CD4-positive, alpha-beta T cell treated with Interleukin-2 at 100 ng/mL for 4 hours (primary cell): ENCODE measurements around the gene B4GALT7.

Experiments used
- DNase-seq: peaks from one replicate; pipeline ENCODE4 v3.0.0-alpha.2; 2020; ENCODE audit warnings: low spot score

B4GALT7 gene

DNA sequence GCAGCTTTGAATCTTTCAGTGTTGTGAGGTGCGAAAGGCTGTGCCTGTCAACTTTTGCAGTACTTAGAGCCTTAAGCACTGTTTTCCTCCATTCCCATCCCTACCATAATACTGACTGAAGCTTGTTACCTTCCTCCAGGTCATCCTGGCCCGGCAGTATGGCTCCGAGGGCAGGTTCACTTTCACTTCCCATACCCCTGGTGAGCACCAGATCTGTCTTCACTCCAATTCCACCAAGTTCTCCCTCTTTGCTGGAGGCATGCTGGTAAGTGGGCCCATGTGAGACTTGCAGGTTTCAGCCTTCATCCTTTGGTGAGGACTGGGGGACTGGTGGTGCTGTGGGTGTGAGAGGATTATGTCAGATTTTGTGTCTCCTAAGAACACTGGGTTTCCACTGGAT, 6.4 kb upstream of the B4GALT7 start:
- no peak for DNase-seq

DNA sequence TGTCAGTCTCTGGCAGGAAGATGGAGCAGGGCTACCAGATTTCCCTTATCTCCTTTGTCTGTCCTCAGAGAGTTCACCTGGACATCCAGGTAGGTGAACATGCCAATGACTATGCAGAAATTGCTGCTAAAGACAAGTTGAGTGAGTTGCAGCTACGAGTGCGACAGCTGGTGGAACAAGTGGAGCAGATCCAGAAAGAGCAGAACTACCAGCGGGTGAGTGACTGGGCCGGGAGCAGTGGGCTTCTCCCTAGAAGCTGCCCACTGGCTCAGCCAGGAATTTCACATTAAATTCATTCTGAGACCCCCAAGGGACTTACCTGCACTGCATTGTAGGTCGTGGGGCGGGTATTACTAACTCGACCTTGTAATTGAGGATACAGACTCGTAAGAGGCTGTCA, 5.9 kb upstream of the B4GALT7 start:
- DNase-seq, result no peak

- no peak for DNase-seq
Observed at GRCh38 chr5:177595026-177595585, 4.8 kb upstream of the B4GALT7 start.

DNA sequence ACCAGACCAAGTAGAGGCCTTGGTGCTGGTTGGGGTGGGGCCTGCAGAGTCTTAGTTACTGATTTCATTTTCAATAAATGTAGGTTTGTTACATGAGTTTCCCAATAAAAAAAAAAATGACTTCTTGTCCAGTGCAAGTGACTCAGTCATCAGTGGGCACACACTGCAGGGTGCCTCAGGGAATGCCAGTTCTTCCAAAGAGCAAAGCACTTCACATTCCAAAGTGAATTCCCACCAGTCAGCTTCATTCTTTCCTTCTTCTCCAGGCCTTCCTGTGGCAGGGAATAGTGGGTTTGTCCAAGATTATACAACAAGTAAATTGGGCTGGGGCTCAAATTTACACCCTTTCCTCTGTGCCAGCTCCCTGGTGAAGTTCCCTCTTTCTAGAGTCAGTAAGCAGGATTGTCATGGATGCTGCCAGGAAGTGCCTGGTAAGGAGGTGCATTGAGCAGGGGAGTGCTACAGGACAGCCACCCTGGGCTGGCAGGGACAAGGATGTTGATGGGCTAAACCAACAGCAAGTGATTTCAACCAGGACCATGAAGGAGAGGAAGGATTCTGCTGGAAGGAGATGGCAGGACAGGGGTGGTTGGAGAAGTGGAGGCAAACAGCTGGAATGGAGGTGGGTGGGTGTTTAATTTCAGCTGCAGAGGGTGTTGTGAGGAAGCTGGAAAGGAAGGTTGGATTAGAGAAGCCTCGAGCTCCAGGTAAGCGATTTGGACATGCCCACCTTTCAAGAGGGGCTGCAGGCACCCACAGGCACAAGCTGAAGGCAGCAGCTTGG, 3.7 kb upstream of the B4GALT7 start:
- DNase-seq, result no peak

DNA sequence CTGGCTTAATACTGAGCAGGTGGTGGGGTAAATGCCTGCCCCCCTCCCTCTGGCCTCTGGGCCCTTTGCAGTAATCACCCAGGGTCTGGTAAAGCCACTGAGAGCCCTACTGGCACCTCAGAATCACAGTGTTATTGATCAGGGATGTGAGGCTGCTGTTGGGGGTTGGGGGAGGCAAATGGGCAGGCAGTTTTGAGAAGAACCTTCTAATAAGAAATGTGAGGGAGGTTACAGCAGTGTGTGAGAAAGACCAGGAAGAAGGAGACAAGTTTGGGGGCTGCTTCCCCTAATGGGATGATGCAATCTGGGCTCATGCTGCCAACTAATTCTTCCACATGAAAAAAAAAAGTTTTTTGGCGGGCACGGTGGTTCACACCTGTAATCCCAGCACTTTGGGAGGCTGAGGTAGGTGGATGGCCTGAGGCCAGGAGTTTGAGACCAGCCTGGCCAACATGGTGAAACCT, 3.1 kb upstream of the B4GALT7 start:
- no peak for DNase-seq

DNA sequence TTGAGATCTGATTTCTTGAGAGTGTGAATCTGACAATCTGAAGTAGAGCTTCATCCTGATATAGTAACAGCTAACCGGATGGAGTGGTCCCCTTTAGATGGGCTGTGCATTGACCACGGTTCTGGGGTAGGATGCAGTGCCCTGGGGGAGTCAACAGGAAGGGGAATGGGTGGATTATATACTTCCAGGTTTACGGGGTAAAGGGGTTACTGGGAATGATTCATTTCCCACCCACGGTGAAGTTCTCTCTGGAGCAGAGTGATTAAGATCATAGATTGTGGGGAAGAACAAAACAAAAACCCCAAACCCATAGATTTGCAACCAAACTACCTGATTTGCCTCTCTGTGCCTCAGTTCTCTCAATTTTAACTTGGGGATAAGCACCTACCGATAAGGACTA, 1.5 kb upstream of the B4GALT7 start:
- no peak for DNase-seq

GRCh38 chr5:177600508-177601018, 631 bp downstream of the B4GALT7 start:
- peak; percentile 4 for DNase-seq

DNA sequence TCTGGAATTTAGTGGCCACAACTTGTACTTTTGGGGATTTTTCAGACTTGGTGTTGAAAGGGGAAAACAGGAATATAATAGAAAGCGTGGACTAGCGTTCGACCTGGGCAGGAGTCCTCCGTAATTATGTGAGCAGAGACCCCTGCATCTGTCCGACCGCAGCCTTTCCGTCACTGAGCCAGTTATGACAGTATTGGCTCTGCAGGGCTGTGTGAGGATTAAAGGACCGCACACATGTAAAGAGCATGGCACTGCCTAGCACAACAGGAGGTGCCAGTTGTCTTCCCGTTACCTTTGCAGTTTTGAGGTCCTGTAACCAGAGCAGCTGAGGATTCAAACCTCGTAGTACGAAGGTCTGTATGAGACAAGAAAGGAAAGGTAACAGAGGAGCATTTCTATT, 1.2 kb downstream of the B4GALT7 start:
- no peak for DNase-seq

DNA sequence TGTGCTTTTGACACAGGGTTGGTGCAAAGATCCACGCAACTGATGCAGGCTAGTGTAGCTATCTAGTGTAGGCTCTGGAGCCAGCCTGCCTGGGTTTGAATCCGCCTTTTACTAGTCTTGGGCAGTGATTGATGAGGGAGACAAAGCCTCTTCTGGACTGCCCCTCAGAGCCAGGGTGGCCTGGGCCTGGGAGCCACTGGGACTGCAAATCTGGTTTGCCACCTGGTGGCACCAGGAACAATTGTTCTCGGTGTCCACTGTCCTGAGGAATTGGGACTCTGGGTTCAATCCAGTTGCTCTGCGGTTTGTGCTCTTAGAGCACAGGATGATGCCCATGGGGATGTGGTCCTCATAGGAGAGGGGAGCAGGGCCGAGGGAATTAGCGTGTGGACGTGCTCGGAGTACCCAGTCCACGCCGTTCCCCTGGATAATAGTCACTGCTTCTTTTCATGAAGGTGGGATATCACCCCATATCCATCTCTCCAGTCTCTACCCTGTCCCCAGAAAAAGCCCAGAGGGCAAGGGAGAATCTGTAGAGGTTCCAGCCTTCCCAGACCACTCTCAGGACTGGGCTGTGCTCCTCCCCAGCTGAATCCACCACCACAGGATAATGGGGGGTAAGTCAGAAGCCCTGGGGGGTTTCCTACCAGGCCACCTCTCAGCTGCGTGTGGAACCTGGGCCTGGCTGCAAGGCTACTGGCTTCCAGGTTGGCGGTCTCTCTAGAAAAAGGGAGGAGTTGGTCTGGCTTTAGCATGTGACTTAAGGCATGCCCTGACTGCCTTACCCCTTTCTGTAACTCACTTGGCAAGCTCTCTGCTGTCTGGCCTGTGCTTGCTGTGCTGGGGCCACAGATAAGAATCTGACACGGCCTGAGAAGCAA, 1.9 kb downstream of the B4GALT7 start:
- no peak for DNase-seq

- no peak for DNase-seq
Observed at GRCh38 chr5:177602458-177602830, 2.5 kb downstream of the B4GALT7 start.

DNA sequence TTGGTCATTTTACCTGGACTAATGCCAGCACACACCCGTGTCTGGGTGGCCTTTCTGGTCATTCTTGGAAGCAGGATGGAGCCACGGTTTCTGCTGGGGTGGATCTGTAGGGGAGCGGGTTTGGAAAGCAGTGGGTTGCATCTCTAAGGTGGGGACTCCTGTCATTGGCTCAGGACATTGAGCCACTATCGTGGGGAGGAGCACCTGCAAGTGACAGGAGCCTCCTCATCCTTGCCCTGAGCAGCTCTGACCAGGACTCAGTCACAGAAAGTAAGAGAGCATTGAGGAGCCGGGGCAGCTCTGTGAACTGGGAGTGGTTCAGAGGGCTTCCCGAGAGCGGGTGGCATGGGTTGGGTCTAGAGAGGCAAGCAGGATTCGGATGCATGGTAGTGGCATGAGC, 3.7 kb downstream of the B4GALT7 start:
- DNase-seq, result no peak

GRCh38 chr5:177604116-177604521, 4.2 kb downstream of the B4GALT7 start:
- DNase-seq, result no peak

- no peak for DNase-seq
Observed at GRCh38 chr5:177604656-177605055, 4.7 kb downstream of the B4GALT7 start.

GRCh38 chr5:177605078-177605477, 5.1 kb downstream of the B4GALT7 start:
- no peak for DNase-seq

DNA sequence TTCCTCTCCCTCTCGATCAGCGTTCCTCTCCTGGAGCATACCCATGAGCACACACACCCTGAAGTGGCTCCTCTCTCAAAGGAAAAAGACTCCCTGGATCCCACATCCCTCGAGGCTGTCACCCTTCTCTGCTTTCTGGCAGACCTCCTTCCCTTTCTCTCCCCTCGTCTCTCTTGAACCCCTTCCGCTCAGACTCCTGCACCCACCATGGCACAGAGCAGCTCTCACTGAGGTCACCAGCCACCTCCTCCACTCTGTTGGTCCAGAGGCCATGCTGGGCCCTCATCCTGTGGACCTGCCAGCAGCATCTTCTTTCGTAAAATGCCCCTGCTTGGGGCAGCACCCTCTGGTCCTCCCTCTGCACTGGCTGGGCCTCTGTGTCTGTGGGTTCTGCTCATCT, 5.7 kb downstream of the B4GALT7 start:
- no peak for DNase-seq

DNA sequence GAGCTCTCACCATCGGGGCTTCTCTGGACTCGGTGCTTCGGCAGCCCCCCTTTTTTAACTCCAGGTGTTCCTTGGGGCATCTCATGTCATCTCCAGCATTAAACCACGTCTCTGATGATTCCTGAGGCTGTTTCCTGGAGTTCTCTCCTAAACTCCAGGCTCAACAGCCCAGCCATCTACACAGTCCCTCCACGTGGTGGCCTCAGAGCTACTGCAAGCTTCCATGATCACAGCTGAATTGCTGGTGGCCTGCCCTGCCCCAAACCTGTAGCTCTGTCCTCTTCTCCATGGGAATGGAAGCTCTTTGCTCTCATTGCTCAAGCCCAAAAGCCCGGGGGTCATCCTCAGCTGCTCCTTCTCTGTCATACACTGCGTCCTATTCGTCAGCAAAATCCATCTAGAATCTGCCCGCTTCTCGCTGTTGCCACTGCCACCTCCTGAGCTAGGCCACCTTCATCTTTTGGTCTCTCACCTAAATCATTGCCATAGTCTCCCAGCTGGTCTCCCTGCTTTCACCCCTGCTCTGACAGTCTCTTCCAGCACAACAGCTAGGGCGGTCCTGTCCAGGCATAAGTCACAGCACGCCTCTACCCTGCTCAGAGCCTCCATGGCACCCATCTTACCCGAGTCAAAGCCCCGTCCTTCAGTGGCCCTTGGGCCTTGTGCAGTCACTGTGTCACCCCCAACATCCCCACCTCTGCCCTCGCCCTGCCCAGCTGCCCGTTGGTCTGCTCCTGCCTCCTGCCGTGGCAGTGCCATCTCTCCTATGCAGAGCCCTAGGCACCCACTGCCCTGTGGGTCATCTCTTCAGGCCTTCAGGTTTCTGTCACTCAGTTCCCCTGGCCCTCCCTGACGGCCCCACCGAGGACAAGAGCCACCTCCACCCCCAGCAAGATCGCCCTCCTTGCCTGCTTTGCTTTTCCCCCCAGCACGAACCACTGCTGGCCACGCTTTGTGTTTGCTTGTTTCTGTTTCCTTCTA, 6.4 kb downstream of the B4GALT7 start:
- no peak for DNase-seq

- no peak for DNase-seq
Observed at GRCh38 chr5:177607115-177607451, 7.2 kb downstream of the B4GALT7 start.

DNA sequence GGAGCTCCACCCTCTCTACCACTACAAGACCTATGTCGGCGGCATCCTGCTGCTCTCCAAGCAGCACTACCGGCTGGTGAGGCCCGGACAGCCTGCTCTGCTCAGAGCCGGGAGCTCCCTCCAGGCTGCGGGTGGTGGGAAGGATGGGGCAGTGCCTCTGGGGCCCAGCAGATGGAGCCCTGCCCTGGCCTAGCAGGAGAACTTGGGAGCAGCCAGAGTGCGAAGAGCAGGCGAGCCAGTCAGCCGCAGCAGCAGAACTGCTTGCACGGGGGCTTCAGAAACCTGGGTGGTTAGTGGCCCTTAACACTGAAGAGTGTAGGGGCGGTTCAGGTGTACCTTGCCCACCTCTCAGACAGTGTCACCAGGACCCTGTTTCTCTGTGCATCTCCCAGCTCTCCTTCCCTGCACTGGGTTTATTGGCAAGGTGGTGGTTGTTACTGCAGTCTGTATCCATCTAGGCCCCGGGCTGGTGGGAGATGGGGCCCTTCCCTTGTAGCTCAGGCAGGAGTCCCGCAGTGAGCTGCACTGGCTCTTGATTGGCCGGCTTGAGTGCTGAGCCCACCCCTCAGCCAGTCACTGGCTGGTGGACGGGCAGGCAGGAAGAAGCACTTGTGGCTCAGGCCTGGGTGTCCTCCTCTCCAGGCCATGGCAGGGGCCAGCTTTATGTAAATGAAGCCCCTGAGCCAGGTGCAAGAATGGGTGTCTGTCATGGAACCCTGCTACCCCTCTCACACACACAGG, 7.7 kb downstream of the B4GALT7 start:
- DNase-seq, result peak; percentile 65

DNA sequence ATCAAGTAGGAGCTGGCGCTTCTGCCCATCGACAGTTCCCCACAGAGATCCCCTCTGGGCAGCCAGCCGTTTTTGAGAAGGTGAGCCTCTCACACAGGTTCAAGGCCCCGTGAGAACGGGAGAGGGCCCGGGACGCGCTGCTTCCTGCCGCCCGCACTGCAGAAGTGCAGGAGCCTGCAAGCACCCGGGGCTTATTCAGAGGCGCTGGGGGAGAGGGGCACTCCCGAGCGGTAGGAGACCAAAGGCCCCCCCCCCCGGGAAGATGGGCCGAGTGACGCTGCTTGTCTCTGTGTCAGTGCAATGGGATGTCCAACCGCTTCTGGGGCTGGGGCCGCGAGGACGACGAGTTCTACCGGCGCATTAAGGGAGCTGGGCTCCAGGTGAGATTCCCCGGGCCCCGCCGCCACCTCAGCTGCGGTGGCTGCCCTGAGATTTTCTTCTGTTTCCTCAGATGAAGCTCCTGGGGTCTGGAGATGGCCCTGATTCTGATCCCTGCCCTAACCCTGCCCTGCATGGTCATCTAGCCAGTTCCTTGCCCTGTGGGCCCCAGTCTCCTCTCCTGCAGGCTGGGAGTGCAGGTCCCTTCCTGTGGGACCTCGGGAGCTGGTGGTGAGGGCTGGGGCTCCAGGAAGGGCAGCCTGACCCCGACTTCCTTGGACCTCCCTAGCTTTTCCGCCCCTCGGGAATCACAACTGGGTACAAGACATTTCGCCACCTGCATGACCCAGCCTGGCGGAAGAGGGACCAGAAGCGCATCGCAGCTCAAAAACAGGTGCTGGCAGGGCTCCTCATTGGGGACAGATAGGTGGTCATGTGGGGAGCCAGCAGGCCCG, 8.5 kb downstream of the B4GALT7 start:
- no peak for DNase-seq
